K562 (cell line): ENCODE measurements around the gene CPTP. TPM values are rescaled to one million over a fixed set of nuclear protein-coding genes. Genes with fewer than 3 reads are reported as not detected.

Experiments used
- CHD2 ChIP-seq: IDR thresholded peaks from 2 replicates; pipeline ENCODE4 v1.6.1; 2011; ENCODE audit warnings: low read depth, low read length
- GATAD2A ChIP-seq: fragments of 450-650 bp; IDR thresholded peaks from 2 replicates; pipeline ENCODE4 v1.6.1; 2017
- GTF2F1 ChIP-seq: IDR thresholded peaks from 2 replicates; pipeline ENCODE4 v1.6.1; 2011; ENCODE audit warnings: low read depth, low read length, improper control_type of control experiment
- KAT8 ChIP-seq: fragments of 450-650 bp; IDR thresholded peaks from 2 replicates; pipeline ENCODE4 v1.6.1; 2016; ENCODE audit warnings: low read depth, mild to moderate bottlenecking
- KLF16 ChIP-seq: IDR thresholded peaks from 2 replicates; pipeline ENCODE4 v1.6.1; 2016; ENCODE audit warnings: antibody characterized with exemption
- MTA1 ChIP-seq: fragments of 450-650 bp; IDR thresholded peaks from 2 replicates; pipeline ENCODE4 v1.6.1; 2017; ENCODE audit warnings: borderline replicate concordance
- MTA2 ChIP-seq: fragments of 450-650 bp; IDR thresholded peaks from 2 replicates; pipeline ENCODE4 v1.6.1; 2016; ENCODE audit warnings: low read depth
- SREBF2 ChIP-seq: sonication (generic); formaldehyde crosslinking; IDR thresholded peaks from 2 replicates; pipeline ENCODE4 v1.4.0; 2020; ENCODE audit warnings: mild to moderate bottlenecking, missing genetic modification reagents
- STAG1 ChIP-seq: sonication (generic); formaldehyde crosslinking; IDR thresholded peaks from 2 replicates; pipeline ENCODE4 v1.5.0; 2020; ENCODE audit warnings: missing genetic modification reagents, borderline replicate concordance
- ZBTB34 ChIP-seq: fragments of 250-450 bp; sonication (Bioruptor Pico); IDR thresholded peaks from 2 replicates; pipeline ENCODE4 v1.8.0; 2021; ENCODE audit warnings: mild to moderate bottlenecking, moderate library complexity
- ZBTB8A ChIP-seq: fragments of 450-650 bp; IDR thresholded peaks from 2 replicates; pipeline ENCODE4 v1.6.1; 2018; ENCODE audit warnings: mild to moderate bottlenecking, moderate library complexity; ENCODE audit not compliant: partially characterized antibody
- ZNF146 ChIP-seq: IDR thresholded peaks from one replicate; pipeline ENCODE4 v1.6.1; 2018; ENCODE audit warnings: missing compliant biosample characterization; ENCODE audit not compliant: unreplicated experiment
- ZNF175 ChIP-seq: fragments of 200-800 bp; sonication (Bioruptor generic); IDR thresholded peaks from 2 replicates; pipeline ENCODE4 v1.6.1; 2016; ENCODE audit warnings: low read depth, mild to moderate bottlenecking, missing genetic modification characterization, missing compliant biosample characterization
- ZNF232 ChIP-seq: sonication (generic); formaldehyde crosslinking; IDR thresholded peaks from 2 replicates; pipeline ENCODE4 v1.8.0; 2022; ENCODE audit warnings: mild to moderate bottlenecking, missing genetic modification reagents
- ZNF384 ChIP-seq: IDR thresholded peaks from 2 replicates; pipeline ENCODE4 v1.6.1; 2012; ENCODE audit warnings: low read depth, low read length, improper control_type of control experiment
- ZNF79 ChIP-seq: fragments of 250-450 bp; sonication (Bioruptor Pico); IDR thresholded peaks from 2 replicates; pipeline ENCODE4 v1.4.0; 2020; ENCODE audit warnings: low read depth, mild to moderate bottlenecking, moderate library complexity
- polyA plus RNA-seq, 8 experiments: library from polyadenylated mRNA; depleted of rRNA in 4 of 8; stranded (reverse) in 5 of 8; unstranded in 3 of 8; fragments of >200 nt; fragmentation: Nextera tagmentation in 2 of 8; fragmentation: Illumina TruSeq in 1 of 8; extraction: Ambion mirVana in 2 of 8; extraction: Trizol in 1 of 8; gene quantifications; 2 replicates each; pipeline versions ENCODE4 v1.2.1 to v1.2.3, GENCODE V29; 2011 to 2014; ENCODE audit warnings: inconsistent platforms in 1 of 8, missing spikeins in 1 of 8
- total RNA-seq, 7 experiments: library from RNA; depleted of rRNA in 6 of 7; stranded (reverse); fragments of >200 nt in 6 of 7; fragmentation: Illumina TruSeq in 2 of 7; extraction: Trizol in 2 of 7; gene quantifications; 2 replicates each; pipeline versions ENCODE4 v1.2.1 to v1.2.3, GENCODE V29; 2011 to 2021; ENCODE audit warnings: low replicate concordance in 1 of 7
- TF ChIP-seq, protein P1 (sequence below), 2 experiments: fragments of 450-650 bp in 1 of 2; sonication (generic) in 1 of 2; formaldehyde crosslinking in 1 of 2; IDR thresholded peaks; 2 replicates each; pipeline versions ENCODE4 v1.7.1 to v1.9.0; 2016 to 2022; ENCODE audit warnings: inconsistent platforms in 1 of 2, mild to moderate bottlenecking in 1 of 2, missing genetic modification reagents in 1 of 2
- TF ChIP-seq, protein P2 (sequence below): sonication (generic); formaldehyde crosslinking; IDR thresholded peaks from 2 replicates; pipeline ENCODE4 v1.8.0; 2022; ENCODE audit warnings: mild to moderate bottlenecking, missing genetic modification reagents

Gene CPTP
- total and polyA plus RNA-seq, 9 of the 15 experiments (the other 6 are each of a cell fraction or from before 2014, with no cell fraction given): 0.11 to 25.8 (median 3.5) TPM

- TF ChIP-seq, protein P1, sequence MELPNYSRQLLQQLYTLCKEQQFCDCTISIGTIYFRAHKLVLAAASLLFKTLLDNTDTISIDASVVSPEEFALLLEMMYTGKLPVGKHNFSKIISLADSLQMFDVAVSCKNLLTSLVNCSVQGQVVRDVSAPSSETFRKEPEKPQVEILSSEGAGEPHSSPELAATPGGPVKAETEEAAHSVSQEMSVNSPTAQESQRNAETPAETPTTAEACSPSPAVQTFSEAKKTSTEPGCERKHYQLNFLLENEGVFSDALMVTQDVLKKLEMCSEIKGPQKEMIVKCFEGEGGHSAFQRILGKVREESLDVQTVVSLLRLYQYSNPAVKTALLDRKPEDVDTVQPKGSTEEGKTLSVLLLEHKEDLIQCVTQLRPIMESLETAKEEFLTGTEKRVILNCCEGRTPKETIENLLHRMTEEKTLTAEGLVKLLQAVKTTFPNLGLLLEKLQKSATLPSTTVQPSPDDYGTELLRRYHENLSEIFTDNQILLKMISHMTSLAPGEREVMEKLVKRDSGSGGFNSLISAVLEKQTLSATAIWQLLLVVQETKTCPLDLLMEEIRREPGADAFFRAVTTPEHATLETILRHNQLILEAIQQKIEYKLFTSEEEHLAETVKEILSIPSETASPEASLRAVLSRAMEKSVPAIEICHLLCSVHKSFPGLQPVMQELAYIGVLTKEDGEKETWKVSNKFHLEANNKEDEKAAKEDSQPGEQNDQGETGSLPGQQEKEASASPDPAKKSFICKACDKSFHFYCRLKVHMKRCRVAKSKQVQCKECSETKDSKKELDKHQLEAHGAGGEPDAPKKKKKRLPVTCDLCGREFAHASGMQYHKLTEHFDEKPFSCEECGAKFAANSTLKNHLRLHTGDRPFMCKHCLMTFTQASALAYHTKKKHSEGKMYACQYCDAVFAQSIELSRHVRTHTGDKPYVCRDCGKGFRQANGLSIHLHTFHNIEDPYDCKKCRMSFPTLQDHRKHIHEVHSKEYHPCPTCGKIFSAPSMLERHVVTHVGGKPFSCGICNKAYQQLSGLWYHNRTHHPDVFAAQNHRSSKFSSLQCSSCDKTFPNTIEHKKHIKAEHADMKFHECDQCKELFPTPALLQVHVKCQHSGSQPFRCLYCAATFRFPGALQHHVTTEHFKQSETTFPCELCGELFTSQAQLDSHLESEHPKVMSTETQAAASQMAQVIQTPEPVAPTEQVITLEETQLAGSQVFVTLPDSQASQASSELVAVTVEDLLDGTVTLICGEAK (IDR thresholded peaks at IDR 0.05): peak; percentile 100
- TF ChIP-seq, protein P1 (CRISPR knock-in tag; IDR thresholded peaks at IDR 0.05): no peak
- TF ChIP-seq GATAD2A: peak; percentile 93
- no peak for TF ChIP-seq KLF16
- no peak for TF ChIP-seq ZNF146
- TF ChIP-seq ZNF384: peak; percentile 59
- peak; percentile 88; the same call in 1 of the 2 replicates for TF ChIP-seq ZNF175
- TF ChIP-seq, protein P2, sequence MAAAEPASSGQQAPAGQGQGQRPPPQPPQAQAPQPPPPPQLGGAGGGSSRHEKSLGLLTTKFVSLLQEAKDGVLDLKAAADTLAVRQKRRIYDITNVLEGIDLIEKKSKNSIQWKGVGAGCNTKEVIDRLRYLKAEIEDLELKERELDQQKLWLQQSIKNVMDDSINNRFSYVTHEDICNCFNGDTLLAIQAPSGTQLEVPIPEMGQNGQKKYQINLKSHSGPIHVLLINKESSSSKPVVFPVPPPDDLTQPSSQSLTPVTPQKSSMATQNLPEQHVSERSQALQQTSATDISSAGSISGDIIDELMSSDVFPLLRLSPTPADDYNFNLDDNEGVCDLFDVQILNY: peak; percentile 49; the same call in 1 of the 2 replicates
- TF ChIP-seq ZNF232 (CRISPR knock-in tag): no peak
- no peak for TF ChIP-seq KAT8
- no peak for TF ChIP-seq ZBTB34 (CRISPR knock-in tag)
- no peak for TF ChIP-seq ZBTB8A
- TF ChIP-seq CHD2: peak; percentile 97
- no peak for TF ChIP-seq GTF2F1
- no peak for TF ChIP-seq ZNF79 (CRISPR knock-in tag)
- no peak; the same call in none of the 2 replicates for TF ChIP-seq MTA1
- no peak; the same call in 1 of the 2 replicates for TF ChIP-seq MTA2
- TF ChIP-seq SREBF2 (CRISPR knock-in tag): no peak
- TF ChIP-seq STAG1 (CRISPR knock-in tag): no peak
Measured at GRCh38 chr1:1374929-1375662, 50.5 kb downstream of the CPTP start, which contains the start of gene AURKAIP1 (continued).
